Stimulated activated CD4-positive, alpha-beta T cell treated with anti-CD3 and anti-CD28 coated beads, Interleukin-1b, Interleukin-23, amount 100 ng/mL, for 1 hour (primary cell): ENCODE results near the gene LAMC3.
"Not testable (repeated sequence)": the region's sequence is repeated elsewhere in the genome, so short reads cannot be mapped to it uniquely, and the experiment has no call there.

Experiments
- DNase-seq, 2 donors: peaks; one replicate each; pipeline ENCODE4 v3.0.0-alpha.2; 2020; ENCODE audit warnings: low read depth in 2 of 2

LAMC3 gene

GRCh38 chr9:130991778-130992681 lies 16.9 kb upstream of the LAMC3 start:
- DNase-seq, result no peak

GRCh38 chr9:130992682-130993032 lies 16.3 kb upstream of the LAMC3 start:
- no peak for DNase-seq

GRCh38 chr9:130993303-130994030 lies 15.5 kb upstream of the LAMC3 start:
- no peak for DNase-seq

- no peak for DNase-seq
Measured at GRCh38 chr9:130994135-130995085, 14.6 kb upstream of the LAMC3 start.

GRCh38 chr9:130995086-130996011 lies 13.6 kb upstream of the LAMC3 start:
- no peak for DNase-seq

GRCh38 chr9:130996205-130996604 lies 12.8 kb upstream of the LAMC3 start:
- no peak for DNase-seq

- DNase-seq, result no peak
Measured at GRCh38 chr9:130996676-130997394, 12.1 kb upstream of the LAMC3 start.

- DNase-seq, result no peak
Measured at GRCh38 chr9:130997395-130997684, 11.6 kb upstream of the LAMC3 start.

GRCh38 chr9:130997925-130998596 lies 10.9 kb upstream of the LAMC3 start:
- no peak for DNase-seq

GRCh38 chr9:130998597-130999244 lies 10.3 kb upstream of the LAMC3 start:
- no peak for DNase-seq

GRCh38 chr9:130999245-130999623 lies 9.7 kb upstream of the LAMC3 start:
- no peak for DNase-seq

- DNase-seq, result not testable (repeated sequence)
Measured at GRCh38 chr9:131000526-131000925, 8.4 kb upstream of the LAMC3 start.

GRCh38 chr9:131001021-131001420 lies 8.0 kb upstream of the LAMC3 start:
- DNase-seq, result no peak

- no peak for DNase-seq
Measured at GRCh38 chr9:131001990-131002389, 7.0 kb upstream of the LAMC3 start.

- DNase-seq, result no peak
Measured at GRCh38 chr9:131006601-131007000, 2.4 kb upstream of the LAMC3 start.

GRCh38 chr9:131008086-131008485 lies 888 bp upstream of the LAMC3 start:
- no peak for DNase-seq

GRCh38 chr9:131008563-131008908 lies 438 bp upstream of the LAMC3 start:
- DNase-seq, result no peak

GRCh38 chr9:131010482-131011273 lies 1.7 kb downstream of the LAMC3 start:
- no peak for DNase-seq
